WTC11 (cell line): ENCODE data around the gene SMAD2. TPM values are rescaled to one million over a fixed set of nuclear protein-coding genes. Genes with fewer than 3 reads are reported as not detected.

Experiments used
- ATAC-seq: fragments of 200-7000 bp; cut with Tn5 transposase; 2 replicates; pipeline ENCODE4 v1.10.0; 2021; ENCODE audit warnings: mild to moderate bottlenecking, moderate library complexity
- CTCF ChIA-PET: fragments of 300-600 bp; sonication (Branson Sonifier 250); formaldehyde crosslinking; loops from one replicate; lab custom pipeline; 2021; ENCODE audit warnings: antibody characterized with exemption; lab: Charles Lee
- POLR2A ChIA-PET: fragments of 350-600 bp; sonication (Branson Sonifier 250); formaldehyde crosslinking; loops from one replicate; lab custom pipeline; 2021; ENCODE audit warnings: antibody characterized with exemption; lab: Charles Lee
- DNase-seq: peaks from one replicate; pipeline ENCODE4 v3.0.0; 2021; ENCODE audit warnings: low spot score
- H3K27ac Mint-ChIP-seq: 2 replicates; pipeline ENCODE4 v1.8.0; 2021; ENCODE audit warnings: mixed read lengths
- H3K27me3 Mint-ChIP-seq: 2 replicates; pipeline ENCODE4 v1.8.0; 2021; ENCODE audit warnings: low read depth, mild to moderate bottlenecking, moderate library complexity, mixed read lengths
- H3K36me3 Mint-ChIP-seq: 2 replicates; pipeline ENCODE4 v1.8.0; 2021; ENCODE audit warnings: mixed read lengths
- H3K4me1 Mint-ChIP-seq: 2 replicates; pipeline ENCODE4 v1.8.0; 2022; ENCODE audit warnings: mixed read lengths
- H3K4me3 Mint-ChIP-seq: 2 replicates; pipeline ENCODE4 v1.8.0; 2021; ENCODE audit warnings: mild to moderate bottlenecking, moderate library complexity, mixed read lengths
- H3K9me3 Mint-ChIP-seq: 2 replicates; pipeline ENCODE4 v1.8.0; 2021; ENCODE audit warnings: mixed read lengths
- ELF4 ChIP-seq: sonication (generic); formaldehyde crosslinking; IDR thresholded peaks from 2 replicates; pipeline ENCODE4 v1.8.1; 2022; ENCODE audit warnings: low read depth, mild to moderate bottlenecking, moderate library complexity, missing genetic modification reagents
- FOXJ3 ChIP-seq: sonication (generic); formaldehyde crosslinking; IDR thresholded peaks from 2 replicates; pipeline ENCODE4 v1.9.0; 2021; ENCODE audit warnings: missing genetic modification reagents, mild to moderate bottlenecking, borderline replicate concordance
- GTF2I ChIP-seq: fragments of 250-450 bp; sonication (Bioruptor Pico); conservative IDR thresholded peaks from 2 replicates; pipeline ENCODE4 v1.4.0; 2021; ENCODE audit warnings: mild to moderate bottlenecking
- MYBL2 ChIP-seq: sonication (generic); formaldehyde crosslinking; IDR thresholded peaks from 2 replicates; pipeline ENCODE4 v1.8.1; 2023; ENCODE audit warnings: mild to moderate bottlenecking, moderate library complexity, missing genetic modification reagents
- NFE2L1 ChIP-seq: sonication (generic); formaldehyde crosslinking; IDR thresholded peaks from 2 replicates; pipeline ENCODE4 v1.8.1; 2023; ENCODE audit warnings: missing genetic modification reagents
- NR1H2 ChIP-seq: sonication (generic); formaldehyde crosslinking; IDR thresholded peaks from 2 replicates; pipeline ENCODE4 v1.9.0; 2021; ENCODE audit warnings: mild to moderate bottlenecking, moderate library complexity, missing genetic modification reagents
- OVOL2 ChIP-seq: fragments of 250-450 bp; sonication (Bioruptor Pico); IDR thresholded peaks from 2 replicates; pipeline ENCODE4 v1.9.0; 2021; ENCODE audit warnings: mild to moderate bottlenecking, borderline replicate concordance
- RELA ChIP-seq: sonication (generic); formaldehyde crosslinking; IDR thresholded peaks from 2 replicates; pipeline ENCODE4 v1.8.1; 2022; ENCODE audit warnings: missing genetic modification reagents, mild to moderate bottlenecking, borderline replicate concordance
- SOX15 ChIP-seq: fragments of 250-450 bp; sonication (Bioruptor Pico); IDR thresholded peaks from 2 replicates; pipeline ENCODE4 v1.9.0; 2021; ENCODE audit warnings: mild to moderate bottlenecking
- SP1 ChIP-seq: sonication (generic); formaldehyde crosslinking; conservative IDR thresholded peaks from 2 replicates; pipeline ENCODE4 v1.8.1; 2022; ENCODE audit warnings: missing genetic modification reagents
- TEAD1 ChIP-seq: sonication (generic); formaldehyde crosslinking; IDR thresholded peaks from 2 replicates; pipeline ENCODE4 v1.8.0; 2022; ENCODE audit warnings: mild to moderate bottlenecking, missing genetic modification reagents
- TEAD4 ChIP-seq: sonication (generic); formaldehyde crosslinking; IDR thresholded peaks from 2 replicates; pipeline ENCODE4 v1.8.0; 2022; ENCODE audit warnings: mild to moderate bottlenecking, missing genetic modification reagents
- ZNF263 ChIP-seq: sonication (generic); formaldehyde crosslinking; IDR thresholded peaks from 2 replicates; pipeline ENCODE4 v1.8.1; 2022; ENCODE audit warnings: low read depth, mild to moderate bottlenecking, moderate library complexity, missing genetic modification reagents
- total RNA-seq: library from RNA; stranded (reverse); gene quantifications from 3 replicates; pipeline ENCODE4 v1.2.3, GENCODE V29; 2021
- TF ChIP-seq, protein P1 (sequence below): sonication (generic); formaldehyde crosslinking; IDR thresholded peaks from 2 replicates; pipeline ENCODE4 v1.8.1; 2023; ENCODE audit warnings: mild to moderate bottlenecking, missing genetic modification reagents, moderate library complexity
- TF ChIP-seq, protein P2 (sequence below): sonication (generic); formaldehyde crosslinking; IDR thresholded peaks from 2 replicates; pipeline ENCODE4 v1.8.1; 2022; ENCODE audit warnings: low read depth, mild to moderate bottlenecking, moderate library complexity, missing genetic modification reagents, borderline replicate concordance
- TF ChIP-seq, protein P3 (sequence below): sonication (generic); formaldehyde crosslinking; IDR thresholded peaks from 2 replicates; pipeline ENCODE4 v1.8.1; 2023; ENCODE audit warnings: mild to moderate bottlenecking, missing genetic modification reagents
- TF ChIP-seq, protein P4 (sequence below): sonication (generic); formaldehyde crosslinking; IDR thresholded peaks from 2 replicates; pipeline ENCODE4 v1.8.0; 2022; ENCODE audit warnings: mild to moderate bottlenecking, missing genetic modification reagents
- TF ChIP-seq, protein P5 (sequence below): fragments of 250-450 bp; sonication (Bioruptor Pico); IDR thresholded peaks from 2 replicates; pipeline ENCODE4 v1.9.0; 2021; ENCODE audit warnings: mild to moderate bottlenecking

The SMAD2 gene
- total RNA-seq, 1 experiment from 2014 or later, result 104 TPM

DNA sequence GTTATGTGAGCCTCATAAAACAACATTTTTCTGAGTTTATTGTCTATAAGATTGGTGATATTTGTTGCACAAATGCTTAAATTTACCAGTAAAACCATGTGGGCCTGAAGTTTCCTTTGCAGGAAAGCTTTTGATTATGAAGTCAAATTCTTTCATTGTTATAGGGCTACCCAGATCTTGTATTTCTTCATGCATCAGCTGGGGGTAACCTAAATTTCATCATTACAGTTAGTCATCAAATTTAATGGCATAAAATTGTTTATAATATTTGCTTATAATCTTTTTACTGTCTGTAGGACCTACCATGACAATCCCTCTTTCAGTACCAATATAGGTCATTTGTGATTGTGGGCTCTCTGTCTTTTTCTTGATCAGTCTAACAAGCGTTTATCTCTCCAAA, 47.8 kb downstream of the SMAD2 start:
- Mint-ChIP-seq H3K27ac (no peak overlapping the region), H3K4me1 (peaks cover 4% of the 10 kb centered on the region; the same call in 1 of the 2 replicates), H3K36me3 (peaks cover 18% of the 10 kb centered on the region), H3K27me3 (no peaks in the 10 kb centered on the region), H3K9me3 (no peaks in the 10 kb centered on the region), H3K4me3 (no peak overlapping the region)
- no peak for TF ChIP-seq OVOL2 (CRISPR knock-in tag)
- no peak for DNase-seq
- POLR2A ChIA-PET, result no interaction called here
- no peak for ATAC-seq
- CTCF ChIA-PET, result no interaction called here

DNA sequence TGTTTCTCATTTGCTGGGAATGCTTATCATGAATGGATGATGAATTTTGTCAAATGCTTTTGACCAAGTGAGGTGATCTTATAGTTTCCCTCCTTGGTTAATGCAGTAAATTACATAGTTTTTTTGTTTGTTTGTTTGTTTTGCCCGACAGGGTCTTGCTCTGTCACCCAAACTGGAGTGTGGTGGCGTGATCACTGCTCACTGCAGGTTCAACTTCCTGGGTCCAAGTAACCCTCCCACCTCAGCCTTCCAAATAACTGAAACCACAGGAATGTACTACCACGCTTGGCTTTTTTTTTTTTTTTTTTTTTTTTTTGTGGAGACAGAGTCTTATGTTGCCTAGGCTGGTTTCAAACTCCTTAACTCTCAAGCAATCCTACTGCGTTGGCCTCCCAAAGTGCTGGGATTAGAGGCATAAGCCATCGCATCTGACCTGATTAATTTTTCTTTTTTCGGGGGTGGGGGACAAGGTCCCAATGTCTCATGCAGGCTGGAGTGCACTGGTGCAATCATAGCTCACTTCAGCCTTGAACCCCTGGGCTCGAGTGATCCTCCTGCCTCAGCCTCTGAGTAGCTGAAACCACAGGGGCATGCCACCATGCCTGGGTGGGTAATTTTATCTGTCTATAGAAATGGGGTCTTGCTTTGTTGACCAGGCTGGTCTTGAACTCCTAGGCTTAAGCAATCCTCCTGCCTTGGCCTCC, 48.6 kb downstream of the SMAD2 start:
- POLR2A ChIA-PET, result no interaction called here
- CTCF ChIA-PET, result no interaction called here
- Mint-ChIP-seq H3K27ac (no peak overlapping the region), H3K4me1 (peaks cover 5% of the 10 kb centered on the region; the same call in 1 of the 2 replicates), H3K27me3 (no peaks in the 10 kb centered on the region), H3K9me3 (no peaks in the 10 kb centered on the region), H3K4me3 (no peak overlapping the region), H3K36me3 (peaks cover 17% of the 10 kb centered on the region)
- no peak for DNase-seq
- ATAC-seq, result no peak
- TF ChIP-seq, protein P1, sequence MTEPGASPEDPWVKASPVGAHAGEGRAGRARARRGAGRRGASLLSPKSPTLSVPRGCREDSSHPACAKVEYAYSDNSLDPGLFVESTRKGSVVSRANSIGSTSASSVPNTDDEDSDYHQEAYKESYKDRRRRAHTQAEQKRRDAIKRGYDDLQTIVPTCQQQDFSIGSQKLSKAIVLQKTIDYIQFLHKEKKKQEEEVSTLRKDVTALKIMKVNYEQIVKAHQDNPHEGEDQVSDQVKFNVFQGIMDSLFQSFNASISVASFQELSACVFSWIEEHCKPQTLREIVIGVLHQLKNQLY (CRISPR knock-in tag), result no peak
- TF ChIP-seq SP1 (CRISPR knock-in tag) (no peak), NFE2L1 (CRISPR knock-in tag) (no peak), ELF4 (no peak), ZNF263 (no peak), FOXJ3 (CRISPR knock-in tag) (no peak), NR1H2 (CRISPR knock-in tag) (no peak), TEAD1 (no peak), MYBL2 (CRISPR knock-in tag) (no peak), GTF2I (CRISPR knock-in tag) (no peak), TEAD4 (CRISPR knock-in tag) (no peak)
- TF ChIP-seq, protein P2, sequence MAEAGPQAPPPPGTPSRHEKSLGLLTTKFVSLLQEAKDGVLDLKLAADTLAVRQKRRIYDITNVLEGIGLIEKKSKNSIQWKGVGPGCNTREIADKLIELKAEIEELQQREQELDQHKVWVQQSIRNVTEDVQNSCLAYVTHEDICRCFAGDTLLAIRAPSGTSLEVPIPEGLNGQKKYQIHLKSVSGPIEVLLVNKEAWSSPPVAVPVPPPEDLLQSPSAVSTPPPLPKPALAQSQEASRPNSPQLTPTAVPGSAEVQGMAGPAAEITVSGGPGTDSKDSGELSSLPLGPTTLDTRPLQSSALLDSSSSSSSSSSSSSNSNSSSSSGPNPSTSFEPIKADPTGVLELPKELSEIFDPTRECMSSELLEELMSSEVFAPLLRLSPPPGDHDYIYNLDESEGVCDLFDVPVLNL (CRISPR knock-in tag), result no peak
- TF ChIP-seq, protein P3, sequence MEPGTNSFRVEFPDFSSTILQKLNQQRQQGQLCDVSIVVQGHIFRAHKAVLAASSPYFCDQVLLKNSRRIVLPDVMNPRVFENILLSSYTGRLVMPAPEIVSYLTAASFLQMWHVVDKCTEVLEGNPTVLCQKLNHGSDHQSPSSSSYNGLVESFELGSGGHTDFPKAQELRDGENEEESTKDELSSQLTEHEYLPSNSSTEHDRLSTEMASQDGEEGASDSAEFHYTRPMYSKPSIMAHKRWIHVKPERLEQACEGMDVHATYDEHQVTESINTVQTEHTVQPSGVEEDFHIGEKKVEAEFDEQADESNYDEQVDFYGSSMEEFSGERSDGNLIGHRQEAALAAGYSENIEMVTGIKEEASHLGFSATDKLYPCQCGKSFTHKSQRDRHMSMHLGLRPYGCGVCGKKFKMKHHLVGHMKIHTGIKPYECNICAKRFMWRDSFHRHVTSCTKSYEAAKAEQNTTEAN (CRISPR knock-in tag), result no peak
- TF ChIP-seq, protein P4, sequence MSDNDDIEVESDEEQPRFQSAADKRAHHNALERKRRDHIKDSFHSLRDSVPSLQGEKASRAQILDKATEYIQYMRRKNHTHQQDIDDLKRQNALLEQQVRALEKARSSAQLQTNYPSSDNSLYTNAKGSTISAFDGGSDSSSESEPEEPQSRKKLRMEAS, result no peak
- TF ChIP-seq, protein P5, sequence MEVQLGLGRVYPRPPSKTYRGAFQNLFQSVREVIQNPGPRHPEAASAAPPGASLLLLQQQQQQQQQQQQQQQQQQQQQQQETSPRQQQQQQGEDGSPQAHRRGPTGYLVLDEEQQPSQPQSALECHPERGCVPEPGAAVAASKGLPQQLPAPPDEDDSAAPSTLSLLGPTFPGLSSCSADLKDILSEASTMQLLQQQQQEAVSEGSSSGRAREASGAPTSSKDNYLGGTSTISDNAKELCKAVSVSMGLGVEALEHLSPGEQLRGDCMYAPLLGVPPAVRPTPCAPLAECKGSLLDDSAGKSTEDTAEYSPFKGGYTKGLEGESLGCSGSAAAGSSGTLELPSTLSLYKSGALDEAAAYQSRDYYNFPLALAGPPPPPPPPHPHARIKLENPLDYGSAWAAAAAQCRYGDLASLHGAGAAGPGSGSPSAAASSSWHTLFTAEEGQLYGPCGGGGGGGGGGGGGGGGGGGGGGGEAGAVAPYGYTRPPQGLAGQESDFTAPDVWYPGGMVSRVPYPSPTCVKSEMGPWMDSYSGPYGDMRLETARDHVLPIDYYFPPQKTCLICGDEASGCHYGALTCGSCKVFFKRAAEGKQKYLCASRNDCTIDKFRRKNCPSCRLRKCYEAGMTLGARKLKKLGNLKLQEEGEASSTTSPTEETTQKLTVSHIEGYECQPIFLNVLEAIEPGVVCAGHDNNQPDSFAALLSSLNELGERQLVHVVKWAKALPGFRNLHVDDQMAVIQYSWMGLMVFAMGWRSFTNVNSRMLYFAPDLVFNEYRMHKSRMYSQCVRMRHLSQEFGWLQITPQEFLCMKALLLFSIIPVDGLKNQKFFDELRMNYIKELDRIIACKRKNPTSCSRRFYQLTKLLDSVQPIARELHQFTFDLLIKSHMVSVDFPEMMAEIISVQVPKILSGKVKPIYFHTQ (CRISPR knock-in tag), result no peak

DNA sequence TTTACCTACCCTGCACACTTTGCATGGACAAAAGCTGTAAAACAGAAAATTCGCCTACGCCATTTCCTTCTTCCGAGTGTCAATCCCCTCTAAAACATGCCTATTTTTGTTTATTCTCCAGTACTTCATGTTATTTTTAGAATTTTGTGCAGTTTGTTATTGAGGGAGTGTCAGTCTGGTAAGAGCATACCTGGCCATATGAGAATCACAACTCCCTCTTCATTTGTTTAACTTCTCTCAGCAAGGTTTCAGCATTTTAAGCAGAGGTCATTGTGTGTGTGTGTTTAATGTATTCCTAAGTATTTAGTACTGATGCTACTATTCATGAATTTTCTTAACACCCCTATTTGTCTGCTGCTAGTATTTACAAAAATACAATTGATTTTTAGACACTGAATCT, 49.4 kb downstream of the SMAD2 start:
- Mint-ChIP-seq H3K27ac (peak overlapping the region; percentile 82), H3K4me1 (peaks cover 7% of the 10 kb centered on the region; the same call in 1 of the 2 replicates), H3K9me3 (no peaks in the 10 kb centered on the region), H3K4me3 (no peak overlapping the region), H3K36me3 (peaks cover 17% of the 10 kb centered on the region), H3K27me3 (no peaks in the 10 kb centered on the region)
- ATAC-seq (no peak), DNase-seq (no peak)
- ChIA-PET POLR2A (no interaction called here), CTCF (no interaction called here)
- TF ChIP-seq SOX15 (CRISPR knock-in tag) (no peak), RELA (no peak), ELF4 (no peak)
